HG03103 (cell line): ENCODE measurements around the gene SULT2B1.
"Not testable (repeated sequence)": the region's sequence is repeated elsewhere in the genome, so short reads cannot be mapped to it uniquely, and the experiment has no call there.

Experiments used
- ATAC-seq: cut with Tn5 transposase; IDR thresholded peaks from one replicate; pipeline ENCODE4 v1.9.1; 2021; ENCODE audit warnings: low read depth; ENCODE audit not compliant: unreplicated experiment

The SULT2B1 gene

GRCh38 chr19:48524732-48525131 lies 27.2 kb upstream of the SULT2B1 start:
- no peak for ATAC-seq

GRCh38 chr19:48529156-48529555 lies 22.8 kb upstream of the SULT2B1 start:
- ATAC-seq = no peak

GRCh38 chr19:48530066-48530720 lies 21.8 kb upstream of the SULT2B1 start:
- no peak for ATAC-seq

GRCh38 chr19:48530770-48531169 lies 21.2 kb upstream of the SULT2B1 start:
- ATAC-seq = no peak

GRCh38 chr19:48533770-48534169 lies 18.2 kb upstream of the SULT2B1 start:
- no peak for ATAC-seq

- ATAC-seq = no peak
Observed at GRCh38 chr19:48537541-48537940, 14.4 kb upstream of the SULT2B1 start.

- ATAC-seq = not testable (repeated sequence)
Observed at GRCh38 chr19:48538057-48538456, 13.9 kb upstream of the SULT2B1 start.

- ATAC-seq = no peak
Observed at GRCh38 chr19:48539503-48540096, 12.4 kb upstream of the SULT2B1 start.

- ATAC-seq = no peak
Observed at GRCh38 chr19:48540110-48540509, 11.9 kb upstream of the SULT2B1 start.

- no peak for ATAC-seq
Observed at GRCh38 chr19:48541813-48542212, 10.2 kb upstream of the SULT2B1 start.

GRCh38 chr19:48543121-48543710 lies 8.8 kb upstream of the SULT2B1 start:
- ATAC-seq = no peak

- ATAC-seq = no peak
Observed at GRCh38 chr19:48544856-48545750, 6.9 kb upstream of the SULT2B1 start.

GRCh38 chr19:48547722-48548121 lies 4.2 kb upstream of the SULT2B1 start:
- ATAC-seq = no peak

- ATAC-seq = no peak
Observed at GRCh38 chr19:48548253-48548911, 3.6 kb upstream of the SULT2B1 start.

GRCh38 chr19:48549380-48549779 lies 2.6 kb upstream of the SULT2B1 start:
- no peak for ATAC-seq

- ATAC-seq = no peak
Observed at GRCh38 chr19:48552406-48553322, 692 bp downstream of the SULT2B1 start.

GRCh38 chr19:48553676-48554384 lies 1.9 kb downstream of the SULT2B1 start:
- no peak for ATAC-seq

- no peak for ATAC-seq
Observed at GRCh38 chr19:48554385-48555091, 2.6 kb downstream of the SULT2B1 start.
